ENCODE results near the gene PCNT. TPM values are rescaled to one million over a fixed set of nuclear protein-coding genes. Genes with fewer than 3 reads are reported as not detected.

Gene PCNT
- total and polyA plus RNA-seq, 2 of the 8 experiments (the other 6 are each of a cell fraction or from before 2014, with no cell fraction given) = 9.9 to 45.1 TPM

DNA sequence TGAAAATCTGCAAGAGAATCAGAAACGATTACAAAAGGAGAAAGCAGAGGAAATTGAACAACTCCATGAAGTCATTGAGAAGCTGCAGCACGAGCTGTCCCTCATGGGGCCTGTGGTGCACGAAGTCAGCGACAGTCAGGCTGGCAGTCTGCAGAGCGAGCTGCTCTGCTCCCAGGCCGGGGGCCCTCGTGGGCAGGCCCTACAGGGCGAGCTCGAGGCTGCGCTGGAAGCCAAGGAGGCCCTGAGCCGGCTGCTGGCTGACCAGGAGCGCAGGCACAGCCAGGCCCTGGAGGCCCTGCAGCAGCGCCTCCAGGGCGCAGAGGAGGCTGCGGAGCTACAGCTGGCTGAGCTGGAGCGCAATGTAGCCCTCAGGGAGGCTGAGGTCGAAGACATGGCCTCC is 87.3 kb downstream of the PCNT start:
- no peaks in the 10 kb centered on the region for H4K20me1 ChIP-seq (replicated peaks in 1 of 2; ENCODE audit: control insufficient read depth in 1 of 2, insufficient read depth in 2 of 2, low read length in 2 of 2)
- no peaks in the 10 kb centered on the region for H3K27me3 ChIP-seq (replicated peaks in 1 of 4; ENCODE audit: control insufficient read depth in 3 of 4, extremely low read depth in 1 of 4, insufficient read depth in 3 of 4, low read length in 3 of 4)
- no peak overlapping the region for H2BK120ac ChIP-seq (replicated peaks; ENCODE audit: low read depth, low read length)
- no peak for DNase-seq (ENCODE audit: low read depth in 1 of 2, low spot score in 2 of 2)
- H3K79me1 ChIP-seq (ENCODE audit: low read depth, low read length) = no peaks in the 10 kb centered on the region; the same call in 1 of the 2 replicates
- no peak overlapping the region for H3K23ac ChIP-seq (ENCODE audit: insufficient read length)
- no peak overlapping the region for H3K14ac ChIP-seq (ENCODE audit: insufficient read length)
- no peak overlapping the region for H4K5ac ChIP-seq (ENCODE audit: insufficient read length, low read depth, low read length)
- H2BK12ac ChIP-seq (ENCODE audit: low read depth, low read length) = no peak overlapping the region
- no peak overlapping the region for H4K91ac ChIP-seq (replicated peaks; ENCODE audit: insufficient read length, low read length)
- ChIA-PET CTCF (ENCODE audit: partially characterized antibody) (interaction anchor here (0.6 to 1.6 kb wide), 8 partner anchors 9 to 154 kb away, joined by 3 to 4 read pairs (median 3); no protein-coding TSS in a partner anchor), POLR2A (ENCODE audit: partially characterized antibody) (interaction anchor here (0.7 to 2.5 kb wide), 5 partner anchors 10 to 114 kb away, joined by 3 to 7 read pairs (median 4); no protein-coding TSS in a partner anchor)
- H3K36me3 ChIP-seq (ENCODE audit: control insufficient read depth in 2 of 4, insufficient read depth in 4 of 4, low read length in 3 of 4) = peaks cover 0 to 12% (median 6%) of the 10 kb centered on the region in 4 experiments; a peak in 5 of 8 replicates
- no peak overlapping the region for H3K9ac ChIP-seq (replicated peaks in 1 of 4; ENCODE audit: extremely low read depth in 1 of 4, low read depth in 3 of 4, low read length in 3 of 4)
- H3K56ac ChIP-seq (replicated peaks; ENCODE audit: insufficient read length, low read depth, low read length) = no peak overlapping the region
- peaks cover 3 to 10% (median 6%) of the 10 kb centered on the region in 4 experiments for H3K4me1 ChIP-seq (replicated peaks in 1 of 4; ENCODE audit: control insufficient read depth in 3 of 4, insufficient read depth in 4 of 4, low read length in 3 of 4)
- FAIRE-seq = no peak
- H3K9me3 ChIP-seq (ENCODE audit: insufficient read depth in 2 of 2, low read depth in 1 of 2, low read length in 1 of 2) = no peaks in the 10 kb centered on the region
- H2BK15ac ChIP-seq (ENCODE audit: low read length) = no peak overlapping the region
- H2AK5ac ChIP-seq (ENCODE audit: low read depth, low read length) = no peak overlapping the region
- no peak overlapping the region for H3K4ac ChIP-seq (replicated peaks; ENCODE audit: insufficient read length, low read depth, low read length)
- no peak overlapping the region for H2BK20ac ChIP-seq (ENCODE audit: low read length)
- H3K4me2 ChIP-seq (ENCODE audit: insufficient read depth in 1 of 2, low read depth in 2 of 2, low read length in 2 of 2) = no peak overlapping the region
- no peaks in the 10 kb centered on the region for H3K23me2 ChIP-seq (ENCODE audit: low read depth, low read length)
- H3K79me2 ChIP-seq (ENCODE audit: control insufficient read depth in 1 of 2, insufficient read depth in 2 of 2, low read length in 2 of 2) = no peaks in the 10 kb centered on the region
- no peak overlapping the region for H3K18ac ChIP-seq (ENCODE audit: extremely low read depth, low read length)
- no peak overlapping the region for H2AFZ ChIP-seq (ENCODE audit: low read length)
- H3K4me3 ChIP-seq (ENCODE audit: extremely low read depth in 1 of 4, insufficient read depth in 2 of 4, low read depth in 3 of 4, low read length in 4 of 4) = no peak overlapping the region
- H3K27ac ChIP-seq (ENCODE audit: low read depth, low read length) = peak overlapping the region; percentile 44; the same call in 1 of the 2 replicates
- no peak overlapping the region for H4K8ac ChIP-seq (ENCODE audit: extremely low read depth, insufficient read depth, low read length)
- peak overlapping the region; percentile 71; the same call in 1 of the 2 replicates for H2BK5ac ChIP-seq (ENCODE audit: low read depth, low read length)
- 91% methylated on average over 13 of the region's 17 CpGs; no CpG with 5 or more reads in 1 of the 2 experiments for WGBS, 2 experiments (ENCODE audit: extremely low coverage in 1 of 2, insufficient coverage in 1 of 2, insufficient read length in 1 of 2, insufficient replicate concordance in 2 of 2, low coverage in 1 of 2, low lambda C conversion rate in 2 of 2, missing lambda C conversion rate in 1 of 2)
- no peak for TF ChIP-seq CTBP2 (IDR thresholded peaks at IDR 0.05; ENCODE audit: borderline replicate concordance, insufficient read depth, insufficient read length, low read length)
- no peak for TF ChIP-seq CHD2 (IDR thresholded peaks at IDR 0.05; ENCODE audit: low read length)
- TF ChIP-seq, protein P1, sequence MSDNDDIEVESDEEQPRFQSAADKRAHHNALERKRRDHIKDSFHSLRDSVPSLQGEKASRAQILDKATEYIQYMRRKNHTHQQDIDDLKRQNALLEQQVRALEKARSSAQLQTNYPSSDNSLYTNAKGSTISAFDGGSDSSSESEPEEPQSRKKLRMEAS (IDR thresholded peaks at IDR 0.05) = no peak
- no peak for TF ChIP-seq TAF1 (IDR thresholded peaks at IDR 0.05; ENCODE audit: low read depth, low read length)
- TF ChIP-seq JUND (IDR thresholded peaks at IDR 0.05; ENCODE audit: low read length) = no peak
- TF ChIP-seq NANOG (IDR thresholded peaks at IDR 0.05; ENCODE audit: insufficient read depth, low read depth, low read length, poor library complexity, severe bottlenecking) = no peak
- no peak for TF ChIP-seq SP4 (IDR thresholded peaks at IDR 0.05; ENCODE audit: low read length)
- no peak for TF ChIP-seq SIRT6 (IDR thresholded peaks at IDR 0.05; ENCODE audit: low read length)
